Measurements from ENCODE around the gene HOXC13.

GRCh38 chr12:53992377-53992889 lies 53.8 kb downstream of the HOXC13 start:
- TF ChIP-seq, protein P1, sequence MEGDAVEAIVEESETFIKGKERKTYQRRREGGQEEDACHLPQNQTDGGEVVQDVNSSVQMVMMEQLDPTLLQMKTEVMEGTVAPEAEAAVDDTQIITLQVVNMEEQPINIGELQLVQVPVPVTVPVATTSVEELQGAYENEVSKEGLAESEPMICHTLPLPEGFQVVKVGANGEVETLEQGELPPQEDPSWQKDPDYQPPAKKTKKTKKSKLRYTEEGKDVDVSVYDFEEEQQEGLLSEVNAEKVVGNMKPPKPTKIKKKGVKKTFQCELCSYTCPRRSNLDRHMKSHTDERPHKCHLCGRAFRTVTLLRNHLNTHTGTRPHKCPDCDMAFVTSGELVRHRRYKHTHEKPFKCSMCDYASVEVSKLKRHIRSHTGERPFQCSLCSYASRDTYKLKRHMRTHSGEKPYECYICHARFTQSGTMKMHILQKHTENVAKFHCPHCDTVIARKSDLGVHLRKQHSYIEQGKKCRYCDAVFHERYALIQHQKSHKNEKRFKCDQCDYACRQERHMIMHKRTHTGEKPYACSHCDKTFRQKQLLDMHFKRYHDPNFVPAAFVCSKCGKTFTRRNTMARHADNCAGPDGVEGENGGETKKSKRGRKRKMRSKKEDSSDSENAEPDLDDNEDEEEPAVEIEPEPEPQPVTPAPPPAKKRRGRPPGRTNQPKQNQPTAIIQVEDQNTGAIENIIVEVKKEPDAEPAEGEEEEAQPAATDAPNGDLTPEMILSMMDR (IDR thresholded peaks at IDR 0.05): no peak
- no peak for TF ChIP-seq POLR2A (IDR thresholded peaks at IDR 0.05)
